NCI-H345 (cell line): ENCODE data around the gene PPARG.

Experiments
- DNase-seq: peaks from one replicate; lab custom pipeline; 2025; lab: John Stamatoyannopoulos, UW

PPARG gene

DNA sequence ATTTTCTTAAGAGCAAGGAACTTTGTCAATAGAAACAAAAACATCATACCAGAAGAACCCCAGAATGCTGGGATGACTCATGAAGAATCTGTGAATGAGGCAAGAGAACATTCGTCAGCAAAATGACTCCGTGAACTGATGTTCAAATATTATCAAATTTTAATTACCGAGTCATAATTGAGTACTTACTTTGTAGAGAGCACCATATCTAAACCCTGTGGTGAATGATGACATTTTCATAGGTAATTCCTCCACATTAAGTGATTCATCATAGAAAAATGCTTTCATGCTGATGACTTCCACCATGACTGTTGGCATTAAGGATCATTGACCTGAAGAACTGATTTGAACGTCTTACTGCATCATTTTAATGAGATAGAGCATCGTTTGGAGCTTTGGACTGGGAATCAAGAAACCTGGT, 56.3 kb downstream of the PPARG start:
- DNase-seq: no peak

GRCh38 chr3:12345584-12346494, 57.0 kb downstream of the PPARG start:
- no peak for DNase-seq

- DNase-seq: no peak
Observed at GRCh38 chr3:12347301-12347700, 58.4 kb downstream of the PPARG start.

DNA sequence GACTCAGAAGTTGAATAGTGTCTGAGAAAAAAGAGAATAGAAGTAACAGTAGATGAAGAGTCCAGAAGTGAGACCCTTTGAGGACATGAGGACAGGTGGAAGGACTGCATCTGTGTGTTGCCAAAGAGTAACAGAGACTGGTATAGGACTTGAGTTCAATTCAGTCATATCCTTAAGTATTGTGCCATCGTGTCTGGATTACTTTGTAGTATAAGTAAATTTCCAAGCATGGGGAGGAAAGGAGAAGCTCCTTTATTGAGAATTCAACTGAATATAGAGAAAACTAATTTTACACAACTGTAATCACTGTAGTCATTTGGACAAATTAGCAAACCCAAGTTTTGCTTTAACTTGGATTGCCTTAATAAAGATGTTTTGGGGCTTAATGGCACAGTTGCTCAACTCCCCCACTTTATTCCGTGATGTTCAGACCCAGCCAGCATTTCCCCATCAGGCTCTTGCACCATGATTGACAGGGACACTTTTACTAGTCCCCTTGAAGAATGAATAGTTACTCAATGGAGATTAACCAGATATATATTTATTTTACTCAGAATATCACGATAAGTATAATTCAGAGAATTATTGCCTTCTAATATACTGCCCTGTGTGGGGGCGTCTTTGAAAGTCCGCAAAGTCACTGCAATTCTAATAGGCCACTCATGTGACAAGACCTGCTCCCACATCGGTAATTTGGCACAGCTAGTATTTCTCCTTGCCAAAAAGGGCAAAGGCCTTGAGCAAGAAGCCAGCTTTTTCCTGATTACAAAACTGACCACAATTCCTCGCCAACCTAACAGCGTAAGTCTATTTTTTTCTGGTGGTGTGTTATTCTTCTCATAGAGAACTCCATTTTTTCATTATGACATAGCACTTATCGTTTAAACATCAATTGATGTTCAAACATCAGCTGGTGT, 61.3 kb downstream of the PPARG start:
- no peak for DNase-seq

DNA sequence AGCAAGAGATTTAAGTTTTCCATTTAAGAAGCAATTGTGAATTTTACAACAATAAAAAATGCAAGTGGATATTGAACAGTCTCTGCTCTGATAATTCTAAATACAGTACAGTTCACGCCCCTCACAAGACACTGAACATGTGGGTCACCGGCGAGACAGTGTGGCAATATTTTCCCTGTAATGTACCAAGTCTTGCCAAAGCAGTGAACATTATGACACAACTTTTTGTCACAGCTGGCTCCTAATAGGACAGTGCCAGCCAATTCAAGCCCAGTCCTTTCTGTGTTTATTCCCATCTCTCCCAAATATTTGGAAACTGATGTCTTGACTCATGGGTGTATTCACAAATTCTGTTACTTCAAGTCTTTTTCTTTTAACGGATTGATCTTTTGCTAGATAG, 62.3 kb downstream of the PPARG start:
- DNase-seq: no peak

DNA sequence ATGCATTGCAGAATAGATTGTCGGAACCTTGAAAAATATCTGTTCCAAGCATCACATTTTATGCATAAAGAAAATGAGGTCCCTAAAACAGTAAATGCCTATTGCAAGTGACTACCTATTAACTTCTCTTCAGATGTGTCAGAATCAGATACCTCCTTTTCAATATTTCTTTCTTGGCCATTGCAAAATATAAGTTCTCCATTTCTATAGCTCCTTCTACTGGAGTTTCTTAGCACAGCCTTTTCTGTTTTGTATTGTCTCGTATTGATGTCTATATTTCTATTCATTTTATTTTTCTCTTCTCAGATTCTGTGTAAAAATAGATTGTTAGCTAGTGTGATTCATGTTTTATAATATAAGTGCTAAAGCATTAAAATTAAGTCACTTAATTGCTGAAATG, 63.4 kb downstream of the PPARG start:
- DNase-seq: no peak

- DNase-seq: no peak
Observed at GRCh38 chr3:12352755-12353154, 63.9 kb downstream of the PPARG start.

DNA sequence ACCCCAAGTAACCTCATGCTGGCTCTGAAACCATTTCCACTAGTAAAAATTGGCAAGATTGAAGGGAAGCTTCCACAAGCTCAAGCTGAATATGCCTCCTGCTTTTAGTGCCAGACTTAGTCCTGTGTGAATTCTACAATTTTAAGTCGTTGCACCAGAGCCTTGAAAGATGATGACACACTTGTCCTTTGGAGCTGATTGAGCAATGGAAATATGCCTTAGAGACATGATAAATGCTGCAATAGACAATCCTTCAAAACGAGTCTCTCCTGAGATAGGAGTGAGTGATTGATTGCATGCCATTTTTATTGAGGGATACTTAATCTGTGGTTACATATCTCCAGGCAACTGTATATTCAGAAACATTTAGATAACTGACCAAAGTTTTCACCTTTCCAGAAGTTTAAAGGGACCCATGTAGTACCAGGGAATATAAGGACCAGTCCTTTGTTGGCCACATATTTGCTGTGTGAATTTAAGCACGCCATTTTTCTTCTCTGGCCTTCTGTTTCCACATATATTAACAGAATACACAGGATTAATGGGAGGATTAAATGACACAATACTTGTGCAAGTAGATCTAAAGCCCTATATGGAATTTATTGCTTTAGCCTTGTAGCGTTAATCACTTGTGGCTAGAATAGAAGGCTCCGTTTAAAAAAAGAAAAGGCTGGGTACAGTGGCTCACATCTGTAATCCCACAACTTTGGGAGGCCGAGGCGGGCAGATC, 65.1 kb downstream of the PPARG start:
- no peak for DNase-seq

- DNase-seq: no peak
Observed at GRCh38 chr3:12356175-12356574, 67.3 kb downstream of the PPARG start.

DNA sequence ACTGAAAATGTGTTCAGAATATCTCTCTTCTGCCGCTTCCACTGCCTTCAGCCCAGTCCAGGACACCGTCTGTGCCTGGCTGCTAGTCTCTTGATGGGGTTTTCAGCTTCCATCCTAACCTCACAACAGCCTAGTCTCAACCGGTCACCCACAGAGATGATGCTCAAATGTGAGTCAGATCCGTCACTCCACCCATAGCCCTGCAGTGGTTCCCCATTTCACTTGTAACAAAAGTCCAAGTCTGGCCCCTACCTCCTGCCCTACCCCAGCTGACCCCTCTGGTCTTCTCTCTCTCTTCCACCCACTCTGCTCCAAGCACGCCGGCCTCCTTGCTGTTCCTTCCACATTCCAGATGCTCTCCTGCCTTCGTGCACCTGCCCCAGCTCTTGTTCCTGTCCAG, 68.1 kb downstream of the PPARG start:
- no peak for DNase-seq

DNA sequence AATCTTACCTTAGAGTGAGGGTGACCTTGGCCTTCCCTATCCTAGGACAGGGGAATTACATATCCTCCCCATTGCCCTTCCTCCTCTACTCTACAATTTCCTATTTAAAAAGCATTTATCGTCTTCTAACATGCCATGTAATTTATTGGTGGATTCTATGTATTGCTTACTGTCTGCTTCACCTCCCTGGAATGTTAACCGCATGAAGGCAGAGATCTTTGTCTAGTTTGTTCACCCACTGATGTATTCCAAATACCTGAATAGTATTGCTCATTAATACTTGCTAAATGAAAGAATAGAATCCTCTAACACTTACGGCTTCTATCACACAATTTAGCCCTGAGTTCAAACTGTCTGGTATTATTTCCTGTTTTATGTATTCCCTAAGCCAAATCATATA, 68.6 kb downstream of the PPARG start:
- no peak for DNase-seq

DNA sequence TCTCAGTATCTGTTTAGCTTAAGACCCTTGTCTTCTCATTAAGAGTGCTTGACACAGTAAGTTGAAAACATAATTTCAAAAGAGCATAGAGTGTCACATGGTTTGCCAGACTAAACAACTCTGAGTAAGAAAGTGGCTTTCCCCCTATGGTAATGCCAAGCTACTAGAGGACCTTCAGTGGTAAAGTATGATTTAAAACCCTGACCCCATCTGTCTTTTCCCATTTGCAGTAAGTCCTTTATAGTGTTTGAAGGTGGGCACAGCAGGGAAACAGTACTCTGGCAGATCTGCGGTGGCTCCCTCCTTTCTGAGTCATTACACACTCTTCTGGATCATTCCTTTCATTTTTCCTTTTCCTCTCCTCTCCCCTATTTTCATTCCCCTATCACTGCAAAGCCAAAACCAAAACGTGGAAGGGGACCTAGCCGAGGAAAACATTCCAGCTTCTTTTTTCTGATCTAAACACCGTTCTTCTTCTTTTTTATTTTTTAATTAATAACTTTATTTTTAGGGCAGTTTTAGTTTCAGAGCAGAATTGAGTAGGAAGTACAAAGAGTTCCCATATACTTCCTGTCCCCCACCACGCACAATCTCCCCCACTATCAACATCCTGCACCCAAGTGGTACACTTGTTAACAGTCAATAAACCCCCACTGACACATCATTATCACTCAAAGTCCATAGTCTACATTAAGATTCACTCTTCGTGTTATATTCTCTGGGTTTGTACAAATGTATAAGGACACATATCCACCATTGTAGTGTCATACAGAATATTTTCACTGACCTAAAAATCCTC, 74.7 kb downstream of the PPARG start:
- DNase-seq: no peak

DNA sequence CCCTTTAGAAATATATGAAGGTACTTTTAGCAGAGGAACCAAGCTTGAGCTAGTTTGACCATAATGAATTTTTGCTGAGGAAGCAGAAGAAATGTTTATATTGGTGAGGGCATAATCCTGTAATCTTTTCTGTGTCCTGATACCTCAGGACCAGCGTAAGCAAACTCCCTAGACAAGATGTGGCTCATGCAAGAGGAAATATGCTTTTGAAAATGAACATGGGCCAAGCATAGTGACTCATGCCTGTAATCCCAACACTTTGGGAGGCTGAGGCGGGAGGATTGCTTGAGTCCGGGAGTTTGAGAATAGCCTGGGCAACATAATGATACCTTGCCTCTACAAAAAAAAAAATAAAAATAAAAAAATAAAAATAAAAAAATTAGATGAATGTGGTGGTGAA, 78.5 kb downstream of the PPARG start:
- DNase-seq: no peak

DNA sequence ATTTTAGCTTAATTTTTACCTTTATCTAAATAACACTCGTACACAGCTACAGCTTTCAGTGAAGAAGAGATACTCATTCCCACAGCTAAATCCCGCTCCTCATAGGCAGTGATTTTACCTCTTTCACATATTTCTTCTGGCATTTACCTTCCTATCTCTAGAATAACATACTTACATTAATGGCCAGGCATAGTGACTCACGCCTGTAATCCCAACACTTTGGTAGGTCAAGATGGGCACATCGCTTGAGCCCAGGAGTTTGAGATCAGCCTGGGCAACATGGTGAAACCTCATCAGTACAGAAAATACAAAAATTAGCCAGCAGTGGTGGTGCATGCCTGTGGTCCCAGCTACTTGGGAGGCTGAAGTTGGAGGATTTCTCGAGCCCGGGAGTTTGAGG, 80.2 kb downstream of the PPARG start:
- DNase-seq: no peak

GRCh38 chr3:12369598-12369997, 80.7 kb downstream of the PPARG start:
- DNase-seq: no peak

GRCh38 chr3:12370758-12371157, 81.9 kb downstream of the PPARG start:
- DNase-seq: no peak

- DNase-seq: no peak
Observed at GRCh38 chr3:12371525-12372140, 82.8 kb downstream of the PPARG start.

GRCh38 chr3:12372741-12373280, 83.9 kb downstream of the PPARG start:
- no peak for DNase-seq

DNA sequence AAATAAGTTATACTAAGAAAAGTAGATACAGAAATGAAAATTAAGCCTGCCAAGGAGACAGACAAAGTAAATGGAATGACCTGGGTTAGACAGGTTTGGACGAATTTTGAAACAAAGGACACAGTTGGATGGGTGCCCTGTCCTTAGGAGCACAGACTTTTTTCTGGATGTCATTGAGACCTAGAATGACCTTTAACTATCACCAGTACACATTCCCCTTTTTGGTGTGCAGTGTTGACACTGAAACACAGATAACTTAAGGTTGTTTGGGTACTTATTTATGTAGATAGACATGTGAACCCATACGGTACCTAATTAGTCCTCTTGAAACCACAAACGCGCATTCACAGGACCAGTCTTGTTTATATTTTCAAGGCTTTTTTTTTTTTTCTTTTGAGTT, 86.7 kb downstream of the PPARG start:
- no peak for DNase-seq

DNA sequence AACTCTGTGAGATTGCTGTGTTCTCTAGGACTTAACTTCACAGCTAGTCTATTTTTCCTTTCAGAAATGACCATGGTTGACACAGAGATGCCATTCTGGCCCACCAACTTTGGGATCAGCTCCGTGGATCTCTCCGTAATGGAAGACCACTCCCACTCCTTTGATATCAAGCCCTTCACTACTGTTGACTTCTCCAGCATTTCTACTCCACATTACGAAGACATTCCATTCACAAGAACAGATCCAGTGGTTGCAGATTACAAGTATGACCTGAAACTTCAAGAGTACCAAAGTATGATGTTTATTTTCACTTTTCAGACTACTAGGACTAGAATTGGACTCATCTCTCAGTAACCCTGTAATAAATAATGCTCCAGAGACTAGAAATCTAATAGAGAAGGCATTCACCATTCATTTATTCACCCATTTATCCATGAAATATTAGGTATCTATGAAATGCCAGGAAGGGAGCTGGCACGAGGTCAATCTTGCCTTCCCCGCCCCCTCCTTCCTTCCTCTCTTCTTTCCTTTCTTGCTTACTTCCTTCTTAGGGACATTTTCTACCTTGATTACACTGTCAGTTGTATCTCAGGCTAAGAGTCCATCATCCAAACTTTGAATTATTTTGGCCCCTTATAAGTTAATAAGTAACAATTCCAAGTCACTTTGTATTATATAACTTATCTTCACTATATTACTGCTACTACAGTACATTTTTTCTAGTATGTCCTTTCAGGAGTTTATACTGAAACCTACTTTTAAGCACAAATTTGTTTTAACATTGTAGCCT, 91.0 kb downstream of the PPARG start:
- DNase-seq: no peak
